GM12891 (cell line): ENCODE measurements around the gene THUMPD2.

Source experiments
- POLR2A ChIP-seq: IDR thresholded peaks from 2 replicates; pipeline ENCODE4 v1.6.1; 2011; ENCODE audit warnings: low read depth, low read length, control low read depth
- POLR2AphosphoS5 ChIP-seq: IDR thresholded peaks from 2 replicates; pipeline ENCODE4 v1.6.1; 2011; ENCODE audit warnings: low read depth, low read length, control low read depth
- SPI1 ChIP-seq: IDR thresholded peaks from 2 replicates; pipeline ENCODE4 v1.6.1; 2011; ENCODE audit warnings: low read depth, low read length, control low read depth
- TAF1 ChIP-seq: IDR thresholded peaks from 2 replicates; pipeline ENCODE4 v1.6.1; 2011; ENCODE audit warnings: low read depth, low read length, control low read depth

- TF ChIP-seq POLR2AphosphoS5 (no peak), SPI1 (no peak), POLR2A (no peak), TAF1 (no peak)
Observed at GRCh38 chr2:39781697-39782096, 2.6 kb upstream of the THUMPD2 start.
